Measurements from ENCODE around the gene PRLR. TPM values are rescaled to one million over a fixed set of nuclear protein-coding genes. Genes with fewer than 3 reads are reported as not detected.
A peak's percentile ranks its signal among the peaks of the same experiment; 100 is the strongest.

Gene PRLR
- total and polyA plus RNA-seq, 2 experiments from 2014 or later = 0.31 to 2.2 TPM

GRCh38 chr5:35229076-35230037 lies 930 bp downstream of the PRLR start:
- Histone ChIP-seq H3K4me2 (peak overlapping the region; percentile 91), H3K36me3 (ENCODE audit: insufficient read depth) (no peaks in the 10 kb centered on the region), H2AFZ (peak overlapping the region; percentile 100), H3F3A (replicated peaks; ENCODE audit: low read depth) (no peaks in the 10 kb centered on the region), H4K20me1 (replicated peaks; ENCODE audit: insufficient read depth) (no peaks in the 10 kb centered on the region), H3K79me2 (replicated peaks; ENCODE audit: insufficient read depth) (no peaks in the 10 kb centered on the region), H3K27me3 (ENCODE audit: insufficient read depth) (peaks cover 11% of the 10 kb centered on the region), H3K4me1 (ENCODE audit: insufficient read depth) (peaks cover 9% of the 10 kb centered on the region), H3K27ac (ENCODE audit: low read depth) (0 out of 2 replicates have a peak overlapping the region, but pooled peaks have one; percentile 50), H3K4me3 (peak overlapping the region; percentile 90), H3K9me2 (ENCODE audit: insufficient read depth) (peaks cover 7% of the 10 kb centered on the region)
- DNase-seq (ENCODE audit: low spot score) (peak; percentile 87), ATAC-seq (peak; percentile 91)
- Mint-ChIP-seq H3K4me3 (peak overlapping the region; percentile 84), H3K4me1 (peaks cover 15% of the 10 kb centered on the region), H3K9me3 (no peaks in the 10 kb centered on the region), H3K27me3 (ENCODE audit: insufficient read depth, low read depth, poor library complexity) (peaks cover 10% of the 10 kb centered on the region), H3K36me3 (ENCODE audit: low read depth) (no peaks in the 10 kb centered on the region), H3K27ac (no peak overlapping the region)
- no peak for TF ChIP-seq ZNF331 (CRISPR knock-in tag; IDR thresholded peaks at IDR 0.05; ENCODE audit: low read depth)
- TF ChIP-seq POLR2AphosphoS5 (IDR thresholded peaks at IDR 0.05; ENCODE audit: low read depth) = peak; percentile 29; the same call in 1 of the 2 replicates
- 0 out of 2 replicates have a peak, but pooled peaks have one; percentile 3 for TF ChIP-seq CREB1 (CRISPR knock-in tag; IDR thresholded peaks at IDR 0.05; ENCODE audit: low read depth)
- TF ChIP-seq CTCF (conservative IDR thresholded peaks at IDR 0.05; ENCODE audit: low read depth in 2 of 2) = peak; percentile 51 to 68
- TF ChIP-seq ZNF114 (CRISPR knock-in tag; IDR thresholded peaks at IDR 0.05) = no peak

DNA sequence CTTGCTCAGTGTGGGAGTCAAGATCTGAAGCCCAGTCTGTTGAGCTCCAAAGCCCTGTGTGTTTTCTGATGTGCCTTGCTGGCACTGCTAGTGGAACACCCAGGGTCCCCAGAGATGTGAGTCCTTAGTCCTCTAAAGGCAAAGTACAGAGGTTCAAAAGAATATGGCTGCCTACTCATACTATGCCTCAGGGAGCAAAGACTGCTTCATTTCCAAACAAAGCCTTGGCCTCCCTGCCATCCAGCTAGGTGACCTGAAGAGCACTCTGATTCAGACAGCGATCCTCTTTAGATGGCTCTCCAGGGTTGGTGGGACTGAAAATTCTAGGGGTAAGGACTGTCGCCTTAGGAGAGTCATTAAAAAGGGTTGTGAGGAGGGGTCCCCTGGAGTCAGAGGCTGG lies 2.0 kb downstream of the PRLR start:
- DNase-seq (ENCODE audit: low spot score) (no peak), ATAC-seq (no peak)
- no peaks in the 10 kb centered on the region for H3K36me3 Mint-ChIP-seq (ENCODE audit: low read depth)
- Histone ChIP-seq H3K27ac (ENCODE audit: low read depth) (no peak overlapping the region), H3K4me2 (no peak overlapping the region), H3K79me2 (replicated peaks; ENCODE audit: insufficient read depth) (no peaks in the 10 kb centered on the region), H3K4me1 (ENCODE audit: insufficient read depth) (peaks cover 9% of the 10 kb centered on the region), H3F3A (replicated peaks; ENCODE audit: low read depth) (no peaks in the 10 kb centered on the region), H3K4me3 (no peak overlapping the region), H4K20me1 (replicated peaks; ENCODE audit: insufficient read depth) (no peaks in the 10 kb centered on the region), H3K27me3 (ENCODE audit: insufficient read depth) (peaks cover 11% of the 10 kb centered on the region), H2AFZ (no peak overlapping the region), H3K9me2 (ENCODE audit: insufficient read depth) (peaks cover 2% of the 10 kb centered on the region; the same call in 1 of the 2 replicates), H3K36me3 (ENCODE audit: insufficient read depth) (no peaks in the 10 kb centered on the region)
- no peaks in the 10 kb centered on the region for H3K9me3 Mint-ChIP-seq
- peaks cover 13% of the 10 kb centered on the region; the same call in 2 of the 3 replicates for H3K4me1 Mint-ChIP-seq
- no peak overlapping the region for H3K4me3 Mint-ChIP-seq
- peaks cover 10% of the 10 kb centered on the region for H3K27me3 Mint-ChIP-seq (ENCODE audit: insufficient read depth, low read depth, poor library complexity)
- H3K27ac Mint-ChIP-seq = no peak overlapping the region
- TF ChIP-seq, protein P1, sequence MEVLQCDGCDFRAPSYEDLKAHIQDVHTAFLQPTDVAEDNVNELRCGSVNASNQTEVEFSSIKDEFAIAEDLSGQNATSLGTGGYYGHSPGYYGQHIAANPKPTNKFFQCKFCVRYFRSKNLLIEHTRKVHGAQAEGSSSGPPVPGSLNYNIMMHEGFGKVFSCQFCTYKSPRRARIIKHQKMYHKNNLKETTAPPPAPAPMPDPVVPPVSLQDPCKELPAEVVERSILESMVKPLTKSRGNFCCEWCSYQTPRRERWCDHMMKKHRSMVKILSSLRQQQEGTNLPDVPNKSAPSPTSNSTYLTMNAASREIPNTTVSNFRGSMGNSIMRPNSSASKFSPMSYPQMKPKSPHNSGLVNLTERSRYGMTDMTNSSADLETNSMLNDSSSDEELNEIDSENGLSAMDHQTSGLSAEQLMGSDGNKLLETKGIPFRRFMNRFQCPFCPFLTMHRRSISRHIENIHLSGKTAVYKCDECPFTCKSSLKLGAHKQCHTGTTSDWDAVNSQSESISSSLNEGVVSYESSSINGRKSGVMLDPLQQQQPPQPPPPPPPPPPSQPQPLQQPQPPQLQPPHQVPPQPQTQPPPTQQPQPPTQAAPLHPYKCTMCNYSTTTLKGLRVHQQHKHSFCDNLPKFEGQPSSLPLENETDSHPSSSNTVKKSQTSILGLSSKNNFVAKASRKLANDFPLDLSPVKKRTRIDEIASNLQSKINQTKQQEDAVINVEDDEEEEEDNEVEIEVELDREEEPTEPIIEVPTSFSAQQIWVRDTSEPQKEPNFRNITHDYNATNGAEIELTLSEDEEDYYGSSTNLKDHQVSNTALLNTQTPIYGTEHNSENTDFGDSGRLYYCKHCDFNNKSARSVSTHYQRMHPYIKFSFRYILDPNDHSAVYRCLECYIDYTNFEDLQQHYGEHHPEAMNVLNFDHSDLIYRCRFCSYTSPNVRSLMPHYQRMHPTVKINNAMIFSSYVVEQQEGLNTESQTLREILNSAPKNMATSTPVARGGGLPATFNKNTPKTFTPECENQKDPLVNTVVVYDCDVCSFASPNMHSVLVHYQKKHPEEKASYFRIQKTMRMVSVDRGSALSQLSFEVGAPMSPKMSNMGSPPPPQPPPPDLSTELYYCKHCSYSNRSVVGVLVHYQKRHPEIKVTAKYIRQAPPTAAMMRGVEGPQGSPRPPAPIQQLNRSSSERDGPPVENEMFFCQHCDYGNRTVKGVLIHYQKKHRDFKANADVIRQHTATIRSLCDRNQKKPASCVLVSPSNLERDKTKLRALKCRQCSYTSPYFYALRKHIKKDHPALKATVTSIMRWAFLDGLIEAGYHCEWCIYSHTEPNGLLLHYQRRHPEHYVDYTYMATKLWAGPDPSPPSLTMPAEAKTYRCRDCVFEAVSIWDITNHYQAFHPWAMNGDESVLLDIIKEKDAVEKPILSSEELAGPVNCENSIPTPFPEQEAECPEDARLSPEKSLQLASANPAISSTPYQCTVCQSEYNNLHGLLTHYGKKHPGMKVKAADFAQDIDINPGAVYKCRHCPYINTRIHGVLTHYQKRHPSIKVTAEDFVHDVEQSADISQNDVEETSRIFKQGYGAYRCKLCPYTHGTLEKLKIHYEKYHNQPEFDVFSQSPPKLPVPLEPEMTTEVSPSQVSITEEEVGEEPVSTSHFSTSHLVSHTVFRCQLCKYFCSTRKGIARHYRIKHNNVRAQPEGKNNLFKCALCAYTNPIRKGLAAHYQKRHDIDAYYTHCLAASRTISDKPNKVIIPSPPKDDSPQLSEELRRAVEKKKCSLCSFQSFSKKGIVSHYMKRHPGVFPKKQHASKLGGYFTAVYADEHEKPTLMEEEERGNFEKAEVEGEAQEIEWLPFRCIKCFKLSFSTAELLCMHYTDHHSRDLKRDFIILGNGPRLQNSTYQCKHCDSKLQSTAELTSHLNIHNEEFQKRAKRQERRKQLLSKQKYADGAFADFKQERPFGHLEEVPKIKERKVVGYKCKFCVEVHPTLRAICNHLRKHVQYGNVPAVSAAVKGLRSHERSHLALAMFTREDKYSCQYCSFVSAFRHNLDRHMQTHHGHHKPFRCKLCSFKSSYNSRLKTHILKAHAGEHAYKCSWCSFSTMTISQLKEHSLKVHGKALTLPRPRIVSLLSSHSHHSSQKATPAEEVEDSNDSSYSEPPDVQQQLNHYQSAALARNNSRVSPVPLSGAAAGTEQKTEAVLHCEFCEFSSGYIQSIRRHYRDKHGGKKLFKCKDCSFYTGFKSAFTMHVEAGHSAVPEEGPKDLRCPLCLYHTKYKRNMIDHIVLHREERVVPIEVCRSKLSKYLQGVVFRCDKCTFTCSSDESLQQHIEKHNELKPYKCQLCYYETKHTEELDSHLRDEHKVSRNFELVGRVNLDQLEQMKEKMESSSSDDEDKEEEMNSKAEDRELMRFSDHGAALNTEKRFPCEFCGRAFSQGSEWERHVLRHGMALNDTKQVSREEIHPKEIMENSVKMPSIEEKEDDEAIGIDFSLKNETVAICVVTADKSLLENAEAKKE (CRISPR knock-in tag; IDR thresholded peaks at IDR 0.05) = no peak
- TF ChIP-seq ETS1 (IDR thresholded peaks at IDR 0.05) = no peak
- TF ChIP-seq CTCF (conservative IDR thresholded peaks at IDR 0.05; ENCODE audit: low read depth in 2 of 2) = no peak
